Endothelial cell of umbilical vein (primary cell): Measurements from ENCODE around the gene NUP35.

Source experiments
- EZH2 ChIP-seq: IDR thresholded peaks from 2 replicates; pipeline ENCODE4 v1.6.1; 2012; ENCODE audit warnings: borderline replicate concordance, low read depth, mild to moderate bottlenecking, moderate library complexity, low read length, inconsistent platforms; ENCODE audit not compliant: severe bottlenecking
- POLR2A ChIP-seq: IDR thresholded peaks from 2 replicates; pipeline ENCODE4 v1.6.1; 2012; ENCODE audit warnings: low read depth, mild to moderate bottlenecking, control low read depth, low read length
- TF ChIP-seq, protein P1 (sequence below), 2 donors: IDR thresholded peaks; 1 replicate in 1 of 2; 2 replicates in 1 of 2; pipeline ENCODE4 v1.5.1; 2011; ENCODE audit warnings: low read length in 2 of 2, mild to moderate bottlenecking in 2 of 2, moderate library complexity in 2 of 2, control low read depth in 1 of 2, inconsistent platforms in 1 of 2, low read depth in 1 of 2; ENCODE audit not compliant: insufficient read depth in 1 of 2; ENCODE audit errors: extremely low read depth in 1 of 2

DNA sequence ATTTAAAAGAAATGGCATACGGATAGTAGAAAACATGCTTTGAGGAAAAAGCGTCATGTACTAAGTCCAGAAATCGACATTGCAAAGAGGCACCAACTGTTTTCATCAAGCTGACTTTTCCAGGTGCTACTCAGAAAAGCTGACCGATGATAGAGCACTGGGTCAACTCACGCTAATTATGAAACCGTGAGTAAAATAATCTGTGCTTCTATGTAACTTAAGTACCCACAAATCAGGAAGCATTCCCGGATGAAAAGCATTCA, 353 bp upstream of the NUP35 start:
- TF ChIP-seq EZH2 (no peak), POLR2A (no peak)
- TF ChIP-seq, protein P1, sequence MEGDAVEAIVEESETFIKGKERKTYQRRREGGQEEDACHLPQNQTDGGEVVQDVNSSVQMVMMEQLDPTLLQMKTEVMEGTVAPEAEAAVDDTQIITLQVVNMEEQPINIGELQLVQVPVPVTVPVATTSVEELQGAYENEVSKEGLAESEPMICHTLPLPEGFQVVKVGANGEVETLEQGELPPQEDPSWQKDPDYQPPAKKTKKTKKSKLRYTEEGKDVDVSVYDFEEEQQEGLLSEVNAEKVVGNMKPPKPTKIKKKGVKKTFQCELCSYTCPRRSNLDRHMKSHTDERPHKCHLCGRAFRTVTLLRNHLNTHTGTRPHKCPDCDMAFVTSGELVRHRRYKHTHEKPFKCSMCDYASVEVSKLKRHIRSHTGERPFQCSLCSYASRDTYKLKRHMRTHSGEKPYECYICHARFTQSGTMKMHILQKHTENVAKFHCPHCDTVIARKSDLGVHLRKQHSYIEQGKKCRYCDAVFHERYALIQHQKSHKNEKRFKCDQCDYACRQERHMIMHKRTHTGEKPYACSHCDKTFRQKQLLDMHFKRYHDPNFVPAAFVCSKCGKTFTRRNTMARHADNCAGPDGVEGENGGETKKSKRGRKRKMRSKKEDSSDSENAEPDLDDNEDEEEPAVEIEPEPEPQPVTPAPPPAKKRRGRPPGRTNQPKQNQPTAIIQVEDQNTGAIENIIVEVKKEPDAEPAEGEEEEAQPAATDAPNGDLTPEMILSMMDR (IDR thresholded peaks at IDR 0.05; ENCODE audit: extremely low read depth in 1 of 2, insufficient read depth in 1 of 2, low read depth in 1 of 2, low read length in 2 of 2): no peak
